CD4-positive, alpha-beta T cell treated with Interferon gamma for 1 hour (primary cell): ENCODE results near the gene PLCL2.

Experiments used
- DNase-seq: peaks from one replicate; pipeline ENCODE4 v3.0.0-alpha.2; 2020

The PLCL2 gene

GRCh38 chr3:17023006-17023664, 138.4 kb downstream of the PLCL2 start:
- DNase-seq, result peak; percentile 20

- no peak for DNase-seq
Measured at GRCh38 chr3:17025594-17026139, 140.9 kb downstream of the PLCL2 start.

GRCh38 chr3:17027318-17027717, 142.6 kb downstream of the PLCL2 start:
- no peak for DNase-seq

- no peak for DNase-seq
Measured at GRCh38 chr3:17028363-17028762, 143.6 kb downstream of the PLCL2 start.

- DNase-seq, result no peak
Measured at GRCh38 chr3:17030438-17030837, 145.7 kb downstream of the PLCL2 start.

- no peak for DNase-seq
Measured at GRCh38 chr3:17030956-17031652, 146.3 kb downstream of the PLCL2 start.

- no peak for DNase-seq
Measured at GRCh38 chr3:17032407-17033034, 147.8 kb downstream of the PLCL2 start.

GRCh38 chr3:17033516-17034168, 148.9 kb downstream of the PLCL2 start:
- no peak for DNase-seq

- DNase-seq, result no peak
Measured at GRCh38 chr3:17035033-17035432, 150.3 kb downstream of the PLCL2 start.

GRCh38 chr3:17035966-17036365, 151.2 kb downstream of the PLCL2 start:
- DNase-seq, result no peak

- no peak for DNase-seq
Measured at GRCh38 chr3:17038141-17038540, 153.4 kb downstream of the PLCL2 start.

- DNase-seq, result no peak
Measured at GRCh38 chr3:17038900-17039553, 154.3 kb downstream of the PLCL2 start.

GRCh38 chr3:17039594-17039993, 154.8 kb downstream of the PLCL2 start:
- no peak for DNase-seq

- no peak for DNase-seq
Measured at GRCh38 chr3:17040322-17040989, 155.7 kb downstream of the PLCL2 start.

- DNase-seq, result no peak
Measured at GRCh38 chr3:17040990-17041377, 156.2 kb downstream of the PLCL2 start.

- DNase-seq, result no peak
Measured at GRCh38 chr3:17044855-17045254, 160.1 kb downstream of the PLCL2 start.

- no peak for DNase-seq
Measured at GRCh38 chr3:17045705-17046104, 160.9 kb downstream of the PLCL2 start.

GRCh38 chr3:17046623-17047022, 161.9 kb downstream of the PLCL2 start:
- no peak for DNase-seq

GRCh38 chr3:17047162-17047561, 162.4 kb downstream of the PLCL2 start:
- no peak for DNase-seq

GRCh38 chr3:17047894-17048293, 163.1 kb downstream of the PLCL2 start:
- DNase-seq, result no peak

GRCh38 chr3:17050071-17050470, 165.3 kb downstream of the PLCL2 start:
- DNase-seq, result no peak

GRCh38 chr3:17050506-17050905, 165.8 kb downstream of the PLCL2 start:
- no peak for DNase-seq
